ENCODE data around the gene SORCS3.

- TF ChIP-seq ZNF232 (CRISPR knock-in tag; IDR thresholded peaks at IDR 0.05) (no peak), CTCF (IDR thresholded peaks at IDR 0.05) (no peak), ATF1 (CRISPR knock-in tag; IDR thresholded peaks at IDR 0.05) (no peak), GABPB1 (CRISPR knock-in tag; IDR thresholded peaks at IDR 0.05) (no peak), ZBTB21 (CRISPR knock-in tag; IDR thresholded peaks at IDR 0.05; ENCODE audit: borderline replicate concordance) (no peak), TEAD4 (CRISPR knock-in tag; IDR thresholded peaks at IDR 0.05) (no peak), IRF2 (CRISPR knock-in tag; IDR thresholded peaks at IDR 0.05; ENCODE audit: borderline replicate concordance, low read depth) (no peak)
Measured at GRCh38 chr10:104630731-104631130, 10.4 kb upstream of the SORCS3 start.

Measured in WTC11 (cell line).